ENCODE results near the gene TMEM11.

Gene TMEM11

GRCh38 chr17:21157586-21158370 lies 56.2 kb downstream of the TMEM11 start:
- no peak for DNase-seq

GRCh38 chr17:21152731-21153130 lies 61.2 kb downstream of the TMEM11 start:
- no peak for DNase-seq

GRCh38 chr17:21149621-21150020 lies 64.3 kb downstream of the TMEM11 start:
- DNase-seq = no peak
